CD4-positive, alpha-beta T cell treated with Interleukin-6 for 4 hours (primary cell): ENCODE measurements around the gene ULK2.
A peak's percentile ranks its signal among the peaks of the same experiment; 100 is the strongest.
"Not testable (repeated sequence)": the region's sequence is repeated elsewhere in the genome, so short reads cannot be mapped to it uniquely, and the experiment has no call there.

Experiments
- DNase-seq: peaks from one replicate; pipeline ENCODE4 v3.0.0-alpha.2; 2020; ENCODE audit warnings: mixed read lengths

The ULK2 gene

DNA sequence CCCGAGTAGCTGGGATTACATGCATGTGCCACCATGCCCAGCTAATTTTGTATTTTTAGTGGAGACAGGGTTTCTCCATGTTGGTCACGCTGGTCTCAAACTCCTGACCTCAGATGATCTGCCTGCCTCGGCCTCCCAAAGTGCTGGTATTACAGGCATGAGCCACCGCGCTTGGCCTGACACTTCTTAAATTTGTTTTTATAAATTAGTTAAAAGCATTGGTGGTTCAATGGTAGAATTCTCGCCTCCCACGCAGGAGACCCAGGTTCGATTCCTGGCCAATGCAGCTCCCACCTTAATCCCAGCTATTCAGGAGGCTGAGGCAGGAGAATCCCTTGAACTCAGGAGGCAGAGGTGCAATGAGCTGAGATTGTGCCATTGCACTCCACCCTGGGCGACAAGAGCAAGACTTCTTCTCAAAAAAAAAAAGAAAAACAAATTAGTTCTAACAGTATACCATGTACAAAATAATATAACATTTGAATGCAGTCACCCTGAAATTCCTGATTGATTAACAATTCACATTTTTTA, 7.0 kb downstream of the ULK2 start:
- DNase-seq = not testable (repeated sequence)

DNA sequence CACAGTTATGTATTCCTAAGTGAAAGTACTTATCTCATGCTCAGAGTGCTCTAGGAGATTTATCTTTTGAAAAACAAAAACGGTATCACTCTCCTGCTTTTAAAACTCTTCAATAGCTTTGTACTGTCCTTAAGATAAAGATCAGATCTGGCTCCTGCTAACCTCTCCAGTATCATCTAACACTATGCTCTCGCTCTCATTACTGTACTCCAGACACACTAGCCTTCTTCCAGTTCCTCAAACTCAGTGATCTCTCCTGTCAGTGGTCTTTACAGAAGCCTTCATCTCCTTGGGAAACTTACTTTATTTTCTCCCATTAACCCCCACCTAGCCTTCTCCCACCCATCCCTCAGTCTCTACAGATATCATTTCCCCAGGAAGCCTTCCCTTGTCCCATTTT, 10.1 kb downstream of the ULK2 start:
- DNase-seq = no peak

DNA sequence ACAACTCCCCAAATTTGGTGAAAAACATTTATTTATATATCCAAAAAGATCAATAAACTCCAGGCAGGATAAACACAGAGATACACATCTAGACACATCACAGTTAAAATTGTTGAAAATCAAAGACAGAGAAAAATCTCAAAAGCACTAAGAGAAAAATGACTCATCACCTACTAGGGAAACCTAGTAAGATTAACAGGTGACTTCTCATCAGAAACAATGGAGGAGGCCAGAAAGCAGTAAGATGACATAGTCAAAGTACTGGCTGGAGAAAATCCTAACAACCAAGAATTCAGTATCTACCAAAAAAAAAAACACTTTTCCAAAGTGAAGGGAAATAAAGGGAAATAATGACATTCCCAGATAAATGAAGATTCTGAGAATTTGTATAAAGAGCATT, 33.8 kb downstream of the ULK2 start:
- no peak for DNase-seq

DNA sequence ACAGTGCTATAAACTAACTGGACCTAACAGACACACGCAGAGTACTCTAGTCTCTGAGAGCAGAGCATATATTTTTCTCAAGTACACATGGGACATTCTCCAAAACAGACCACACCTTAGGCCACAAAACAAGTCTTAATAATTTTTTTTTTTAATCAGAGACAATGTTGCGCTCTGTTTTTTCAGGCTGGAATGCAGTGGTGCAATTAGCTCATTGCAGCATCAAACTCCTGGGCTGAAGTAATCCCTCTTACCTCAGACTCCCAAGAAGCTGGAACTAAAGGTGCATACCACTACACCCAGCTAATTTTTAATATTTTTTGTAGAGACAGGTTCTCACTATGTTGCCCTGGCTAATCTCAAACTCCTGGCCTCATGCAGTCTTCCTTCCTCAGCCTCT, 37.7 kb downstream of the ULK2 start:
- no peak for DNase-seq

DNA sequence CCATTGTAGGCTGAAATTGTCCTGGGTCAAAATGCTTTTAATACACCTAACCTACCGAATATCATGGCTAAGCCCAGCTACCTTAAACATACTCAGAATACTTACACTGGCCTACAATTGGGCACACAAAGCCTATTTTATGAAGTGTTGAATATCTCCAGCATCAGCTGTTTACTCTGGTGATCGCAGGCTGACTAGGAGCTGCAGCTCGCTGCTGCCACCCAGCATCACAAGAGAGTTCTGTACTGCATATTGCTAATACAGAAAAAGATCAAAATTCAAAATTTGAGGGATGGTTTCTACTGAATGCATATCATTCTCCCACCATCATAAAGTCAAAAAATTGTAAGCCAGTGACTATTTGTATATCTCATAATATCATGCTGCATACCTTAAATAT, 55.3 kb downstream of the ULK2 start:
- DNase-seq = peak; percentile 40

DNA sequence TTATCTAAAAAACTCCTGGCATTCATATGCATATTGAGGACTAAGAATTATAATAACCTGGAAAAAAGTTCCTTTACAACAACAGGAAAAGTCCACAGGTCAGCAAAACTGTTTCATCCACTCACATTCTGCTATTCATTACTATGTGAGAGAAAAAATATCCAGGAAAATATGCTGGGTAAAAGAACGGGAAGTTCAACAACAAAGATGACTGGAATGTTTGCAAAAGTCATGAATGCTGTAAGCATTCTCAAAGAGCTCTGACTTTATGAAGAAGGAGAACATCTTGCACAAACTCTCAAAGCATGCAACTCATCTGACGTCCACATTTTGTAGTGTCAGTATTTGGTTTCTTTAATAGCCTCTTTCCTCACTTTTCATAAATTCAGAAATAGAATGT, 62.7 kb downstream of the ULK2 start:
- no peak for DNase-seq

DNA sequence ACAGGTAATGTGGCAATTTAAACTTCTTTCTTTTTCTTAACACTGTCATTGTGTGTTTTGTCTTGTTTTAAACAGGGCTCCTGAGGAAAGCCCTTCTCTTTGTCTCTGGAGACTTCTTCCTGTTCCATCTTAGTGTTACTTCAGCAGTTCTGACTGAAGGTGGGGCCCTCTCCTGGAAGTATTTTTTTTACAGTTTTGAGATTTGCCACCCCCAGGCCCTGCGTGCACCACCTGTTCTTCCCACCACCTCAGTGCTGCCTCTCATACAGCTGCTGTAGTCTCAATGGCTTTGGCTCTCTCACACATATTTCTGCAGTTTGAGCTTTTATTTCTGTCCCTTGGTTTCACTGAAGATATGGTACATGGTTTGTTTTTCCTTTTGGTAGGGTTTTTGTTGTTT, 67.2 kb downstream of the ULK2 start:
- DNase-seq = peak; percentile 14

DNA sequence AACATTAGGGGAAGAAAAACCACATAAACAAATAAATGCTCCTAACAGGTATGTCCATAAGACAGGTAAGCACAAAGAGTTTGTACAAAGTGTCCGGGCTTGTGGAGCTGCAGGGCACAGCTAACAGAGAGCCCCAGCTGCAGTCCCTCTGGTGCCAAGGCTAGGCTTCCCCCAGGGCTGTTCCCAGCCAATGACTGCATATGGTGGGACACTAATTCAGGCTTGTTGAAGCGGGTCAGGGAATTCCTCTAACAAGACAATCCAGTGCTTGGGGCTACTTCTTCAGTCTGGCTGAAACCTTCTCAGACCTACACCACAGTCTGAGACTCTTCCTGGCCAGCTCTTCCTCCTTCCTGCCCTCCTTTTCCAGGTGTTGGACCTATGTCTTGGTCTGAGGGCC, 67.9 kb downstream of the ULK2 start:
- no peak for DNase-seq

DNA sequence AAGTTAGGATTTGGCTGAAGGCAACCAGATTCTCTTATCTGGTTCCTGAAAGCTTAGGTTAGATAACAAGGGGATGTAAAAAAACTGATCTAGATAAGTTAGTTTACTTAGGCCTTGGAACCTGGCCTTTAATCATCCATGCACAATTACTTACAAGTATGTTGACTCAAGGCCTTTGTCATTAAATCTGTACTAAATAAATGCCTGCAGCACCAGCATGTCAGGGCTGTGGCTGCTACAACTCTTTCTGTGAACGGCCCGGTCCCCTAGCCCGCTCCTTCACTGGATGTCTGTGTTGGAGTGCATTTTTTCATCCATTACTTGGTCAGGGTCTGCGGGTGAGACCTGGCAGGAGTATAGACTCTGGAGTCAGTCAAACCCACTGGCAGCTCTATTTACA, 71.3 kb downstream of the ULK2 start:
- DNase-seq = no peak

DNA sequence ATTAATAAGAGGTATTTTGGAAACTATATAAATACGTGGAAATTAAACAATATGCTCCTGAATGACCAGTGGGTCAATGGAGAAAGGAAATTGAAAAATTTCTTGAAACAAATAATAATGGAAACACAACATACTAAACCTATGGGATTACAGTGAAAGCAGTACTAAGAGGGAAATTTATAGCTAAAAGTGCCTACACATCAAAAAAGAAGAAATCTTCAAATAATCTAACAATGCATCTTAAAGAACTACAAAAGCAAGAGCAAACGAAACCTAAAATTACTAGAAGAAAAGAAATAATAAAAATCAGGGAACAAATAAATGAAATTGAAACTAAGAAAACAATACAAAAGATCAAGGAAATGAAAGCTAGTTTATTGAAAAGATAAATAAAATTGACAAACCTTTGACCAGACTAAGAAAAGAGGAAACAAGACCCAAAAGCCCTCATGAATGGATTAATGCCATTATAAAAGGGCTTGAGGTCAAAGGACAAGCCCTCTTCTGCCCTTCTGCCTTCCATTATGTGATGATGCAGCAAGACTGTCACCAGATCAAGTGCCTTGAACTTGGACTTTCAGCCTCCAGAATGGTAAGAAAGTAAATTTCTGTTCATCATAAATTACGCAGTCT, 75.7 kb downstream of the ULK2 start:
- no peak for DNase-seq

DNA sequence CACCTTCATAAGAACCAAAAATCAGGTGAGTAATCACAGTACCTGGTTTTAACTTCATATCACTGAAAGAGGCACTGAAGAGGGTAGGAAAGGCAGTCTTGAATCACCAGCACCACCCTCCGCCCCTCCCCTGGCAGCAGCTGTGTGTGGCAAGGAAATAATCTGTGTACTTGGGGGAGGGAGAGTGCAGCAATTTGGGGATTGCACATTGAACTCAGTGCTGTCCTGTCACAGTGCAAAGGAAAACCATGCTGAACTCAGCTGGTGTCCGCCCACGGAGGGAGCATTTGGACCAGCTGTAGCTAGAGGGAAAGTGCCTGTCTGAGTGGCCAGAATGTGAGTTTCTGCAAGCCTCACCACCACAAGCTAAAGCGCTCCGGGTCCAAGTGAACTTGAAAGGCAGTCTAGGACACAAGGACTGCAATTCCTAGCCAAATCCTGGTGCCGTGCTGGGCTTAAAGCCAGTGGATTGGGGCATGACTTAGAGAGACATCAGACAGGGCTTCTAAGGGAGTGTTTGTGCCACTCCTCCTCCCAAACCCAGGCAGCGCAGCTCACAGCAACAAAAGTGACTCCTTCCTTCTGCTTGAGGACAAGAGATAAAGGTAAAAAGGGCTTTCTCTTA, 79.9 kb downstream of the ULK2 start:
- DNase-seq = no peak

DNA sequence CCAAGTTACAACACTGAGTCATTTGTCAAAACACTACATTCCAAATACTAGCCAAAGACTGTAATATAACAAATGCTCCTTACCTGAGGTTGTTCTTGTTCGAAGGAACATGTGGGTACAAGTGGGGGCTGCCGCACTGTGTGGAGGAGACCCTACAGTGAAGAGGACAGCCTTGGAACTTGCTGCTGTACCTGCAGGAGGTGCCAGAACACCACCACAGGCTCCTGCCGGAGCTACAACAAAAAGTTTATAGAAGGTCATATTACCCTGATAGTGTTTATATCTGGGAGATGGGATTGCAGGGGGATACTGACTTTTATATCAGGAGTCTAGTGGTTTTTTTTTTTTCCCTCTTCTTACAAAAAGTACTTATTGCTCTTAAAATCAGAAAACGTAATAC, 81.9 kb downstream of the ULK2 start:
- DNase-seq = no peak

DNA sequence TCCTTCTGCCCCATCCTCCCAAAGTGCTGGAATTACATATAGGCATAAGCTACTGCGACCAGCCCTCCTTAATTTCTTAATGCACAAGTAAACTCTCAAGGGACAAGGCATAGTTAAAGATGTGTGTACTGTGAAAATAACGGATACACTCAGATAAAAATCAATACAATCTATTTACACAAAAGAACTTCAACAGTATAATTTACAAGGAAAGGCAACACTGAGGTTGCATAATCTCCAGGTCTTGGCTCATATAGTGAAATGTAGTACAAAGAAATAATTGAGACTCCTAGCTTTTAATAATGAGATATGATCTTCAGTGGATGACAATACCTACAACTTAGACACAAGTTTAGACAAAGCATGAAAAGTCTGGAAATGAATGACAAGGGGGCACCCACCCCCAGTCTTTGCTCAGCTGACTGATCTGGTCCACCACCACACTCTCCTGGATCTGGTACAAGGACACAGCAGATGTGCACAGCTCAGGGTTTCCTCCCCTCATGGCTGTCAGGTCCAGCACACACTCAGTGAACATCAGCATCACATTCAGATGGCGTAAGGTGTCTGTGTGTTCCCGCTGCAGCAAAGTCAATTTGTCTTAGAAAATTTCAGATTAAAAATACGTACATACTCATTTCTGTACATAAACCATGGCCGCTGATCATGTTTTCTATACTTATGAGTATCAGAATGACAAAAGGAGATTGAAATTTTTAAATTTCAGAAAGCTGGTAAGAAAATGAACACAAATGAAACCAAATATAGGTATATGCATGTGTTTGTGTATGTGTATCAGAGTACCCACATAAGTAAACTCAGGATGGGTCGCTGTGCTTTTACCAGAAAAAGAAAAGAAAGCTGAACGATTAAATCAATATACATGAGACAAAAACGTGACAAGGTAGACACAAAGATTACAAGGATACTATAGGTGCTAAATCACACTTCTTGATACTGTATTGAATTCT, 86.0 kb downstream of the ULK2 start:
- no peak for DNase-seq

DNA sequence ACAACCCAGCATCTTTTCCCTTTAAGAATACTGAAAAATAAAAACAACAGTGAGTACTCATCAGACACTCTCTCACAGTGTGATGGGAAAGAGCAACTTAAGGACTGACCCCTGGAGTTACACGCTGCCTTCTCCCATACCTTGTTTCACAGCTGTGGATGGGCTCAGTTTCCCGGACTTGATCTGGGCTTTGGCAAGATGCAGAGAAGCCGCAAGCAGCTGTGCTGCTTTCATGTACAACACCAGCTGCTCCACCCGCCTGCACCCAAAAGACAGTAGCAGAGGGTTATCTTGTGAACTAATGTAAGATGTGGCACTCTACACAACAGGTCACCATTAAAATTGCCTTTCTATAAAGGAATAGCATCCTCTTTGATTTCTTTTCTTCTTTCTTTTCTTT, 86.9 kb downstream of the ULK2 start:
- no peak for DNase-seq

DNA sequence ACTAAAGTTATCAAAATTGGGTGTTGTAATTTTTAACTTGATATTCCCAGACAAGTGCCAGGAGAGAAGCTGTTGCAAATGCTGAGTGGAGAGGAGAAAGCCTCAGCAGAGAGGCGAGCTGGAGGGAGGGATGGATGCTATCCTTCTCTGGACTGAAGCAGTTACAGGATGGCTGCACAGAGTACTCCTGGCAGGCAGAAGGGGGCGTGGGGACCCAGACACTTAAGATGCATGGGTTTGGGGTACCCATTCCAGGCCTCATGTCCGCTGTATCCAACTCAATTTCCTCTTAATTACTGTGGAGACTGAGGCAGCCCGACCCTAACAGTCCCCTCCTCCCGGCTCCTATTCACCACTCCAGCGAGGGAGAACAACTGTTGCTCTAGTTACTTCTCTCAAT, 94.2 kb downstream of the ULK2 start:
- DNase-seq = no peak

DNA sequence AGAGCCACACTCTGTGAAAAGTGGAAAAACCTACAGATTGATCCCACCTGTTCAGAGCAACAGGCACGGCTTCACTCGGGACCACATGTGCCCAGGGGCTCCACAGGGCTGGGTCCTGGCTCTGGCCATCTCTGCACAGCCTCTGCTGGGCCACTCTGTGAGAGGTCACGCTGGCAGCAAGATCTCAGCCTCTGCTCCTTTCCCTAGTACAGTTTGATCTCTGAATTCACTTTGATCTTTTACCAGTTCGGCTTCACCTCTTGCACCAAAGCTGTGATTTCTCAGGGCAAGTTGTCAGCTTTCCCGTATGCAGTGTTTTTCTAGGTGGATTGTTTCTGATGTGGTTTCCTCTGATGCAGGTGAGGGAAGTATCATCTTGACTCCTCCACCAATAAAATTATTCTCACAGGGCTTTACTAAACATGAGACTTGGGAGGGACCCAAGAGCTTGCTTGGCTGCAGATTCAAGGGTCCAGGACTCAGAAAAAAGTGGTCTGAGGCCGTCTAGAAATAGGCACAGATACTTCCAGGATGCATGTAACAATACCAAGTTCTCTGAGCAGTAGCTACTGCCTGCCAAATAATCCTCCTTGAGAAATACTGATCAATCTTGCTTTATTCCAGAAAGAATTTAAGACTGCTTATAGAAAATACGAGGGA, 95.6 kb downstream of the ULK2 start:
- peak; percentile 57 for DNase-seq

DNA sequence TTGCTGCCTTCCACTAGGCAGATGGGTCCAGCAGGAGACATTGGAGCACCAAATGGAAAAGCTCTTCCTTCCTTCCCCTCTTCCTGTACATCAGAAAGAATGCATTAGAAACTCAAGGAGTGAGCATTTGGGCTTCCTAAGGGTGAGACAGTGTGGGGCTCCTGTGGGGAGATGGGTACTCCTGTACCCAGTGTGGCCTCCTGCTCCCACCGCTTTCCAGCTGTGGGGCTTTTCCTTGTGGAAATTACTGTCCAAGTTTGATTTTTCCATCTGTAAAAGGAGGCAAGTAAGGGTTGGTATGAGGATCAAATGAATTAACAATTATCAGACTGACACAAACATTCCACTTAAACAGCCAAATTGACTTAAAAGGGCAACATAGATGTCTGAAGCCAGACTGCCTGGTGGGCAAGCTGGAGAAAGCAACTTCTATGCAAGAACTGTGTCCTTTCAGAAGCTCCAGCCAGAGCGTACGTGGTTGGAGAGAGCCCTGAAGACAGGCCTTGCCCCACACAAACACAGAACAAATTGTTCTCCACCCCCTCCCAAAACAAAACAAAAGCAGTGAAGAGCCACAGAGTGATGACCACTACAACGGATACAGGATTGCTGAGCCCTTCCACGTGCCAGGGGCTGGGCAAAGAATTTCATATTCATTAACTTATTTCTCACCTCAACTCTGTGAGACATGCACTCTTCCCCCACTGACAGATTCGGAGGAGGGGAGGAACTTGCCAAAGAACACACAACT, 96.6 kb downstream of the ULK2 start:
- DNase-seq = no peak

DNA sequence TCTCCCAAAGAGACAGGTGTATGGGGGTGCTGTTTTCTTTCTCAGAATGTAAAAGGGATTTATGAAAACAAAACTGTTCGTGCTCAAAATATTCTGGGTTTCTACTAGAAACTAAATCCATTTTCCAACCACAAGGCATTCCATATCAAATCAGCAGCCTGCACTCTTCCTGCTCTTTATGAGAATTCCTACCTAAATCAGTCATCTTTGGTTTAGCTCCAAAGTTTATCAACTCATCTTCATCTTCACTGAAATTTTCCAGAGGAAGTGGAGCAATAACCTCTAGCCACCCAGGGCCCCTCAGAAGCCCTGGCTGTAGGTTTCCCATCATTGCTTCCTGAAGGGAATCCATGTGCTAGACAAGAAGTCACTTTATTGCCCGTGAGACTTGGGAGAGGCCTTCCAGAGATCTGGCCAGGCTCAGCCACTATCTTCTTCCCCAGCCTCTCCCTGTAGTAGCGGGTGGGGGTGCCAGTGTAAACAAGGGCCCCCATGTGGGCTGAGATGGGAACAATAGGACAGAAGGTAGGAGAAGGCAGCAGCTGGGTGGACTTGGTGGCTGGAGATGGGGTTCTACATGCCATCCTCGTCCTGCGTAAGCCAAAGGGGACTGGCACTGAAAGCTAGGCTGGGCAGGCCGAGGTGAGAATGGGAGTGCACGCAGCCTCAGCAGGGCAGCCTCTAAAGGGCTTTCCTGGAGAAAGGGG, 97.6 kb downstream of the ULK2 start:
- no peak for DNase-seq

DNA sequence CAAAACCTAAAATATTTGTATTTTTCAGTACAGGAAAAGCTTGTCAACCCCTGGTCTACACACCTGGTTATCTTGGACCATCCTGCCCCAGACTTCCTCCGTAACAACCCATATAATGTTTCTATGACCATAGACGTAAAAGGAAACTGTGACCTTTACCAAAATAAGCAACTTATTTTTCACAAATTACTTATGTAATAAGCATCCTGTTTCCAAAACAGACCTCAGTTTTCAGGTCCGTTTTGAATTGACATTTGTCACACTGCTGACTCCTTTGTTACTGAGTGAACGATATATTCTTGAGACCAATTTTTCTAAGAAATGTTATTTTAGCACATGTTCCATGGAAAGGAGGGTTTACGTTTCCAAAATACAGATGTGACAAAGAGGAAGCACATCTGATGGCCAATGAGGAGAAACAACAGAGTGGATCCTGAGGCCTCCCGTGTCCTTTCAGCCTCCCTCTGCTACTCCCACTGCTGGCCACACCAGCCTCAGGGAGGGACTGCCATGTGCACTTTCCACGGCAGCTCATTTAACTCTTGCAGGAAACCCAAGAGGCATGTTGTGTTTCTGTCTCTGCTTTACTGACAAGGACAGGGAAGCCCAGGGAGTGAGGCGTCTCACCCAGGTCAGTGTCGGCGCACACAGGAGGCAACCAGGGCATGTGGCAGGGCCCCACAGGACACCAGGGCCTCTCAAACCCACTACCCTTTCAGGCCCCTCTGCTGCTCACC, 99.5 kb downstream of the ULK2 start:
- no peak for DNase-seq

DNA sequence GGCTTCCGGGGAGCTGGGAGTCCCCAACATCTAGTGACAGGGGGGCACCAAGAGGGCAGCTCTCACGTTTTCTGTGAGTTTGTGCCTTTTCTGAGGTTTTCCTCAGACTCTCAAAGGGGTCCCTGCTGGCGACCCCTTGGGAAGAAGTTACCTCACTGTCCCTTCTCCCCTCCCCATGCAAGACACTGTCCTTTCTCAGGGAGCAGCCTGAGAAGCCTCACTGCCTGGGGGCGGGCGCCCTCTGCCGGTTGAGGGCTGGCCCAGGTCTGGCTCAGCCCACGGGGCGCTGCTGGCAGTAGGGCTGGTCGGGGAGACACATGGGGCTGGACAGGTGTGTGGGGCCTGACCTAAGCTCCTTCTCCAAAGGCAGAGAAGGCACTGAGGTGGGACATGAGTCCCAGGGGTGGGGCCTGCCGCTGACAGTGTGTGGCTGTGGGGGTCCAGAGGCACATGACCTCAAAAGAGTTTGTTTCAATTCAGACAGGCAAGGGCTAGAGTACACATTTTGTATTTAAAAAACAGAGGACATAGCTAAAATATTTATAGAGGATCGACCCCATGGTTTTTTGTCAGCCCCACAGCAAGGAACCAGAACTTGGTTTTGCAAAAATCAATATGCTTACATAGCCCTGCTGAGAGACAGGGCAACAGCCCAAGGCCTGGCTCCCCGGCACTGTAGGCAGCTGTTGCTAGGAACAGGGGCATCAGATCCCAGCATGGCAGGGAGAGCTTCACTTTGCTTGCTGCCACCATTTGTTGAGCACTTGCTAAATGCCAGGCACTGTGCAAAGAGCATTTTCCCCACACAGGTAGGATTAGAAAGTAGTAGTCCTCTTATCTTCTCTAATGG, 101.1 kb downstream of the ULK2 start:
- peak; percentile 88 for DNase-seq
